Measurements from ENCODE around the gene ZNF467.

DNA sequence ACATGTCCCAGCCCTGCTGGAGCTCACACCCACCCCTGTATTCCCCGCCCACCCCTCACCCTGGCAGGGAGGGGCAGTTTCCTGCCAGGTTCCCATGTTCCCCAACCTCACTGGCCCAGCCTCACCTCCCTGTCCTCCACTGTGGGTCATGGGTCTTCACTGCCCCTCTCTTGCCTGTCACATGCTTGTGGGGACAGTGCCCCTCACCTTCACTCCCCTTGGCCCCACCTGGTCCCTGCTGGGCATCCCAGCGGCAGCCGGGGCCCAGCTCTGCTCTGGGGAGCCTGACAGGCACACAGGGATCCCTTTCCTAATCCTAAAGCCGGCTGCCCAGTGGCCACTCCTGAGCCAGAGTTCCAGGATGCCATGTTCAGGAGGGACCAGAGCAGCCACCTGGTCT is 43.4 kb upstream of the ZNF467 start:
- TF ChIP-seq, protein P1, sequence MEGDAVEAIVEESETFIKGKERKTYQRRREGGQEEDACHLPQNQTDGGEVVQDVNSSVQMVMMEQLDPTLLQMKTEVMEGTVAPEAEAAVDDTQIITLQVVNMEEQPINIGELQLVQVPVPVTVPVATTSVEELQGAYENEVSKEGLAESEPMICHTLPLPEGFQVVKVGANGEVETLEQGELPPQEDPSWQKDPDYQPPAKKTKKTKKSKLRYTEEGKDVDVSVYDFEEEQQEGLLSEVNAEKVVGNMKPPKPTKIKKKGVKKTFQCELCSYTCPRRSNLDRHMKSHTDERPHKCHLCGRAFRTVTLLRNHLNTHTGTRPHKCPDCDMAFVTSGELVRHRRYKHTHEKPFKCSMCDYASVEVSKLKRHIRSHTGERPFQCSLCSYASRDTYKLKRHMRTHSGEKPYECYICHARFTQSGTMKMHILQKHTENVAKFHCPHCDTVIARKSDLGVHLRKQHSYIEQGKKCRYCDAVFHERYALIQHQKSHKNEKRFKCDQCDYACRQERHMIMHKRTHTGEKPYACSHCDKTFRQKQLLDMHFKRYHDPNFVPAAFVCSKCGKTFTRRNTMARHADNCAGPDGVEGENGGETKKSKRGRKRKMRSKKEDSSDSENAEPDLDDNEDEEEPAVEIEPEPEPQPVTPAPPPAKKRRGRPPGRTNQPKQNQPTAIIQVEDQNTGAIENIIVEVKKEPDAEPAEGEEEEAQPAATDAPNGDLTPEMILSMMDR (IDR thresholded peaks at IDR 0.05) = no peak
- TF ChIP-seq POLR2A (IDR thresholded peaks at IDR 0.05) (no peak), POLR2AphosphoS5 (IDR thresholded peaks at IDR 0.05) (no peak)
